Endothelial cell of umbilical vein (primary cell): ENCODE data around the gene CARD9. TPM values are rescaled to one million over a fixed set of nuclear protein-coding genes. Genes with fewer than 3 reads are reported as not detected.

Experiments used
- BruUV-seq: library from RNA; stranded (reverse); fragments of 400-500 nt; replicated peaks from 2 replicates; lab custom pipeline; 2021; lab: Mats Ljungman, UMichigan
- CTCF ChIA-PET: fragments of 300-600, 350-600 bp; sonication (Branson Sonifier 250); formaldehyde crosslinking; loops from one replicate; lab custom pipeline; 2021; ENCODE audit warnings: antibody characterized with exemption, inconsistent platforms; lab: Charles Lee
- POLR2A ChIA-PET: fragments of 300-600, 350-600 bp; sonication (Branson Sonifier 250); formaldehyde crosslinking; loops from one replicate; lab custom pipeline; 2021; ENCODE audit warnings: antibody characterized with exemption, inconsistent platforms; lab: Charles Lee
- DNase-seq: peaks from one replicate; pipeline ENCODE4 v3.0.0-alpha.2; 2011; ENCODE audit warnings: low read depth, low spot score
- FAIRE-seq: peaks from 2 replicates; lab custom pipeline; 2011; peaks lifted over from hg19 to GRCh38; lab: Jason Lieb, UNC
- H2AFZ ChIP-seq: 2 replicates; pipeline ENCODE4 v1.6.0; 2012; ENCODE audit warnings: low read depth, low read length, control low read depth, inconsistent platforms
- H3K27ac ChIP-seq: 2 replicates; pipeline ENCODE4 v1.5.1; 2011; ENCODE audit warnings: low read depth, mild to moderate bottlenecking, control low read depth, low read length, moderate library complexity; ENCODE audit not compliant: insufficient read depth
- H3K27me3 ChIP-seq, 2 experiments: 2 replicates each; pipeline versions ENCODE4 v1.6.0 to v1.6.1; 2011; ENCODE audit warnings: low read length in 2 of 2, mixed read lengths in 1 of 2; ENCODE audit not compliant: control insufficient read depth in 2 of 2, insufficient read depth in 2 of 2
- H3K36me3 ChIP-seq, 2 experiments: 2 replicates in 1 of 2; 3 replicates in 1 of 2; pipeline ENCODE4 v1.5.1; 2011; ENCODE audit warnings: low read length in 2 of 2, mild to moderate bottlenecking in 1 of 2, moderate library complexity in 1 of 2; ENCODE audit not compliant: control insufficient read depth in 2 of 2, insufficient read depth in 2 of 2; ENCODE audit errors: extremely low read depth in 1 of 2
- H3K4me1 ChIP-seq: 3 replicates; pipeline ENCODE4 v1.5.1; 2011; ENCODE audit warnings: mild to moderate bottlenecking, low read length; ENCODE audit not compliant: control insufficient read depth, insufficient read depth; ENCODE audit errors: extremely low read depth
- H3K4me2 ChIP-seq: 2 replicates; pipeline ENCODE4 v1.6.1; 2011; ENCODE audit warnings: low read length, control low read depth, mixed read lengths; ENCODE audit not compliant: insufficient read depth
- H3K4me3 ChIP-seq, 3 experiments: fragments of 200-600 bp in 1 of 3; sonication (generic), shearing (Covaris generic) in 1 of 3; replicated peaks in 1 of 3; 2 replicates each; pipeline ENCODE4 v1.5.1; 2011 to 2016; ENCODE audit warnings: control low read depth in 3 of 3, low read length in 3 of 3, mild to moderate bottlenecking in 2 of 3, inconsistent platforms in 1 of 3, low read depth in 1 of 3, moderate library complexity in 1 of 3; ENCODE audit not compliant: insufficient read depth in 1 of 3
- H3K79me2 ChIP-seq: 2 replicates; pipeline ENCODE4 v1.6.0; 2012; ENCODE audit warnings: low read length, inconsistent platforms; ENCODE audit not compliant: control insufficient read depth, insufficient read depth
- H3K9ac ChIP-seq: replicated peaks from 2 replicates; pipeline ENCODE3; 2011; ENCODE audit warnings: low read length, control low read depth; ENCODE audit not compliant: insufficient read depth; ENCODE audit errors: extremely low read depth
- H3K9me1 ChIP-seq: replicated peaks from 3 replicates; pipeline ENCODE4 v1.6.0; 2011; ENCODE audit warnings: mild to moderate bottlenecking, low read length; ENCODE audit not compliant: control insufficient read depth, insufficient read depth; ENCODE audit errors: extremely low read depth
- H3K9me3 ChIP-seq: replicated peaks from 2 replicates; pipeline ENCODE4 v1.5.1; 2012; ENCODE audit warnings: low read length, inconsistent platforms; ENCODE audit not compliant: control insufficient read depth, insufficient read depth
- H4K20me1 ChIP-seq: replicated peaks from 2 replicates; pipeline ENCODE3; 2011; ENCODE audit warnings: mild to moderate bottlenecking, low read length; ENCODE audit not compliant: control insufficient read depth, insufficient read depth; ENCODE audit errors: extremely low read depth
- EZH2 ChIP-seq: IDR thresholded peaks from 2 replicates; pipeline ENCODE4 v1.6.1; 2012; ENCODE audit warnings: borderline replicate concordance, low read depth, mild to moderate bottlenecking, moderate library complexity, low read length, inconsistent platforms; ENCODE audit not compliant: severe bottlenecking
- FOS ChIP-seq: IDR thresholded peaks from 2 replicates; pipeline ENCODE4 v1.6.1; 2011; ENCODE audit warnings: mild to moderate bottlenecking, low read length, moderate library complexity, borderline replicate concordance; ENCODE audit not compliant: insufficient read depth
- GATA2 ChIP-seq: IDR thresholded peaks from 2 replicates; pipeline ENCODE4 v1.7.0; 2011; ENCODE audit warnings: low read depth, mild to moderate bottlenecking, moderate library complexity, mixed read lengths, low read length; ENCODE audit not compliant: insufficient read length, insufficient read depth
- JUN ChIP-seq: IDR thresholded peaks from 2 replicates; pipeline ENCODE4 v1.6.1; 2011; ENCODE audit warnings: borderline replicate concordance, low read depth; ENCODE audit not compliant: insufficient read length, insufficient read depth
- MYC ChIP-seq: IDR thresholded peaks from one replicate; pipeline ENCODE4 v1.6.1; 2011; ENCODE audit warnings: mild to moderate bottlenecking, low read depth, low read length
- POLR2A ChIP-seq: IDR thresholded peaks from 2 replicates; pipeline ENCODE4 v1.6.1; 2012; ENCODE audit warnings: low read depth, mild to moderate bottlenecking, control low read depth, low read length
- POLR2AphosphoS5 ChIP-seq: IDR thresholded peaks from 2 replicates; pipeline ENCODE4 v1.6.1; 2012; ENCODE audit warnings: low read depth, mild to moderate bottlenecking, control low read depth, low read length, moderate library complexity; ENCODE audit not compliant: insufficient read depth
- dilution Hi-C: fragments of 300-500 bp; cut with MboI; formaldehyde crosslinking; loops from one replicate; pipeline ENCODE4 v1.15.0; 2019; ENCODE audit warnings: low sequenced_read_pairs; ENCODE audit not compliant: extremely low pct_ligation_motif_present
- intact Hi-C: fragments of 100-400 bp; cut with micrococcal nuclease; formaldehyde crosslinking; loops from one replicate; pipeline ENCODE4 v1.10.0; 2022
- polyA plus RNA-seq, 4 experiments: library from polyadenylated mRNA; depleted of rRNA in 3 of 4; stranded (reverse) in 3 of 4; unstranded in 1 of 4; fragments of >200 nt; gene quantifications; 2 replicates each; pipeline versions ENCODE4 v1.2.1 to v1.2.3, GENCODE V29; 2011 to 2012; ENCODE audit warnings: missing spikeins in 1 of 4
- total RNA-seq: library from RNA; stranded (reverse); gene quantifications from 2 replicates; pipeline ENCODE4 v1.2.3, GENCODE V29; 2021
- TF ChIP-seq, protein P1 (sequence below): IDR thresholded peaks from 2 replicates; pipeline ENCODE4 v1.6.1; 2011; ENCODE audit not compliant: insufficient read depth, insufficient read length
- TF ChIP-seq, protein P2 (sequence below), 2 donors: IDR thresholded peaks; 1 replicate in 1 of 2; 2 replicates in 1 of 2; pipeline ENCODE4 v1.5.1; 2011; ENCODE audit warnings: low read length in 2 of 2, mild to moderate bottlenecking in 2 of 2, moderate library complexity in 2 of 2, control low read depth in 1 of 2, inconsistent platforms in 1 of 2, low read depth in 1 of 2; ENCODE audit not compliant: insufficient read depth in 1 of 2; ENCODE audit errors: extremely low read depth in 1 of 2

CARD9 gene
- total and polyA plus RNA-seq, 2 donors (not counting 3 experiments of a cell fraction or from before 2014, with no cell fraction given), result 0.22 to 0.71 TPM

DNA sequence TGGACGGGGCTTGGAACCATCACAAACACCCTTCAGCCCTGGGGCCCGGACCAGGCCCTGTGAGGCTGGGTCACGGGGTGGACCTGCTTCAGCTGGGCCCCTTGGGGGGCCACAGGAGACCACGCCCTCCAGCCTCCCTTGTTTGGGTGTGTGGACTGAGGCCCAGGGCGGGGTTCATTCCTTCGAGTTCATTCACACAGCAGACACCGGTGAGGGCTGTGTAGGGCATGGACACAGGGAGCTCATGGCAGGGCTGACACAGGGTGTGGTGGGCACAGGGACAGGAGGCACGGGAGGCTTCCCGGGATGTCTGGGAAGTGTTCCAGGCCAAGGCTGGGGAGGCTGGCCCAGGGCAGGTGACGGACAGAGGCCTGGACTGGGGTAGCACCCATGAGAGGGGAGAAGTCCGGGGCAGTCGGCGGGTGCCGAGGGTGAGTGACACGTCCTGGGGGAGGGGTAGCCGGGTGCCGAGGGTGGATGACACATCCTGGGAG lies 18.8 kb downstream of the CARD9 start:
- Histone ChIP-seq H3K9me3 (no peaks in the 10 kb centered on the region), H2AFZ (no peak overlapping the region), H3K79me2 (no peaks in the 10 kb centered on the region), H4K20me1 (no peaks in the 10 kb centered on the region), H3K4me2 (no peak overlapping the region), H3K36me3 (peaks cover 0 to 5% of the 10 kb centered on the region in 2 experiments), H3K4me3 (no peak overlapping the region), H3K9ac (no peak overlapping the region), H3K4me1 (no peaks in the 10 kb centered on the region), H3K27ac (no peak overlapping the region), H3K9me1 (no peaks in the 10 kb centered on the region), H3K27me3 (no peaks in the 10 kb centered on the region)
- ChIA-PET CTCF (interaction anchor here (1.2 kb wide), 1 partner anchor 9 kb away, joined by 4 read pairs; the partner anchor contains the start of gene DNLZ), POLR2A (no interaction called here)
- DNase-seq, result no peak
- BruUV-seq, result no TSS peak
- FAIRE-seq, result no peak
- dilution Hi-C loops (no loop called here), intact Hi-C loops (no loop called here)
- no peak for TF ChIP-seq FOS
- peak; percentile 16 for TF ChIP-seq POLR2AphosphoS5

DNA sequence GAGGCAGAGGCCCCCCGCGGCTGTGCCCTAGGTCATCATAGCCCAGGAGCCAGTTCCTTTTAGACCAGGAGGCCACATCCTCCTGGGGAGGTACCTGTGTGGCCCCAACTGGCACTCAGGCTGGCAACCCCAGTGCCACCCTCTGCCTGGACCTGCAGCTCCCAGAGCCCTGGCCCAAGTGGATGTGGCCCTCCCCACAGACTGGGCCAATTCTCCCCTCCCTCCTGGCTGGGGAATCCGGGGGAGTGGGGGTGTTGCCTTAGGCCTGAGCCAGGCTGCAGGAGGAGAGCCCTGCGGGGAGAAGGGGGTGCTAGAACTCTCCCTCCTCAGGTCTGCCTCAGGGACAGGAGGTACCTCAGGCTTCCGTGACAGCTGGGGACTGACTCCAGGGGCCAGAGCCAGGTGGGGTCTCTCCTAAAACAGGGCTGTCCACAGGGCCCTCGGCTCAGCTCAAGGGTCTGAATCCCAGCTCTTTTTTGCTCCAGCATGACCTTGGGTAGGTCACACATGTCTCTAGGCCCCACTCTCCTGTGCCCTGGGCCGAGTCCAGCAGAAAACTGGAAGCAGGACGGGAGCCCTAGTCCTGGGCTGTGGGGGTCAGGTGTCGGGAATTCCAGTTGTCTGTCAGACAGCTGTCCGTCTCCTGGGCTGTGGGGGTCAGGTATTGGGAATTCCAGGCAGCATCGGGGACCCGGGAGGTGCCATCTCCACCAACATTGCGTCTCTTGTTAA lies 19.5 kb downstream of the CARD9 start:
- no TSS peak for BruUV-seq
- Histone ChIP-seq H3K27me3 (no peaks in the 10 kb centered on the region), H2AFZ (no peak overlapping the region), H3K27ac (no peak overlapping the region), H3K9ac (no peak overlapping the region), H3K9me1 (no peaks in the 10 kb centered on the region), H3K9me3 (no peaks in the 10 kb centered on the region), H3K36me3 (peaks cover 0 to 5% of the 10 kb centered on the region in 2 experiments), H3K4me3 (no peak overlapping the region), H4K20me1 (no peaks in the 10 kb centered on the region), H3K4me2 (no peak overlapping the region), H3K79me2 (no peaks in the 10 kb centered on the region), H3K4me1 (no peaks in the 10 kb centered on the region)
- ChIA-PET POLR2A (interaction anchor here (0.6 to 0.7 kb wide), 2 partner anchors 48 to 92 kb away, joined by 3 read pairs; no protein-coding TSS in a partner anchor), CTCF (interaction anchor here (1.2 kb wide), 1 partner anchor 9 kb away, joined by 4 read pairs; the partner anchor contains the start of gene DNLZ)
- dilution Hi-C loops (no loop called here), intact Hi-C loops (no loop called here)
- TF ChIP-seq EZH2 (no peak), MYC (no peak), FOS (no peak), GATA2 (no peak), POLR2AphosphoS5 (no peak), JUN (no peak), POLR2A (no peak)
- TF ChIP-seq, protein P1, sequence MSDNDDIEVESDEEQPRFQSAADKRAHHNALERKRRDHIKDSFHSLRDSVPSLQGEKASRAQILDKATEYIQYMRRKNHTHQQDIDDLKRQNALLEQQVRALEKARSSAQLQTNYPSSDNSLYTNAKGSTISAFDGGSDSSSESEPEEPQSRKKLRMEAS, result no peak
- TF ChIP-seq, protein P2, sequence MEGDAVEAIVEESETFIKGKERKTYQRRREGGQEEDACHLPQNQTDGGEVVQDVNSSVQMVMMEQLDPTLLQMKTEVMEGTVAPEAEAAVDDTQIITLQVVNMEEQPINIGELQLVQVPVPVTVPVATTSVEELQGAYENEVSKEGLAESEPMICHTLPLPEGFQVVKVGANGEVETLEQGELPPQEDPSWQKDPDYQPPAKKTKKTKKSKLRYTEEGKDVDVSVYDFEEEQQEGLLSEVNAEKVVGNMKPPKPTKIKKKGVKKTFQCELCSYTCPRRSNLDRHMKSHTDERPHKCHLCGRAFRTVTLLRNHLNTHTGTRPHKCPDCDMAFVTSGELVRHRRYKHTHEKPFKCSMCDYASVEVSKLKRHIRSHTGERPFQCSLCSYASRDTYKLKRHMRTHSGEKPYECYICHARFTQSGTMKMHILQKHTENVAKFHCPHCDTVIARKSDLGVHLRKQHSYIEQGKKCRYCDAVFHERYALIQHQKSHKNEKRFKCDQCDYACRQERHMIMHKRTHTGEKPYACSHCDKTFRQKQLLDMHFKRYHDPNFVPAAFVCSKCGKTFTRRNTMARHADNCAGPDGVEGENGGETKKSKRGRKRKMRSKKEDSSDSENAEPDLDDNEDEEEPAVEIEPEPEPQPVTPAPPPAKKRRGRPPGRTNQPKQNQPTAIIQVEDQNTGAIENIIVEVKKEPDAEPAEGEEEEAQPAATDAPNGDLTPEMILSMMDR (IDR thresholded peaks at IDR 0.05; ENCODE audit: extremely low read depth in 1 of 2, insufficient read depth in 1 of 2, low read depth in 1 of 2, low read length in 2 of 2), result no peak
- no peak for DNase-seq
- FAIRE-seq, result no peak
